HEK293T (cell line): ENCODE results near the gene RPL41.

Experiments used
- FOXA1 ChIP-seq: fragments of 450-650 bp; IDR thresholded peaks from 2 replicates; pipeline ENCODE4 v1.6.1; 2016; ENCODE audit warnings: mild to moderate bottlenecking
- SP1 ChIP-seq: fragments of 450-650 bp; IDR thresholded peaks from 2 replicates; pipeline ENCODE4 v1.6.1; 2017
- TARDBP ChIP-seq: fragments of 450-650 bp; IDR thresholded peaks from 2 replicates; pipeline ENCODE4 v1.6.1; 2016

- no peak for TF ChIP-seq TARDBP
- no peak for TF ChIP-seq SP1
- TF ChIP-seq FOXA1: no peak
These were observed 14.4 kb downstream of the RPL41 start for GRCh38 chr12:56130876-56131275.
